Neural progenitor cell (in vitro differentiated cells): ENCODE data around the gene CENPL. TPM values are rescaled to one million over a fixed set of nuclear protein-coding genes. Genes with fewer than 3 reads are reported as not detected.
"Not testable (repeated sequence)": the region's sequence is repeated elsewhere in the genome, so short reads cannot be mapped to it uniquely, and the experiment has no call there.

Experiments
- DNase-seq: peaks from one replicate; pipeline ENCODE4 v3.0.0-alpha.2; 2016; ENCODE audit warnings: low spot score
- H2AFZ ChIP-seq: fragments of 200-600 bp; sonication (generic); replicated peaks from 2 replicates; pipeline ENCODE4 v1.6.1; 2016; ENCODE audit warnings: antibody characterized with exemption
- H3F3A ChIP-seq: fragments of 200-600 bp; sonication (generic); 2 replicates; pipeline ENCODE4 v1.6.1; 2016; ENCODE audit warnings: antibody characterized with exemption, low read depth
- H3K27ac ChIP-seq: fragments of 200-600 bp; sonication (generic); 2 replicates; pipeline ENCODE4 v1.5.1; 2016; ENCODE audit warnings: mild to moderate bottlenecking
- H3K27me3 ChIP-seq: fragments of 200-600 bp; sonication (generic); 2 replicates; pipeline ENCODE4 v1.6.1; 2016; ENCODE audit warnings: mild to moderate bottlenecking, moderate library complexity
- H3K36me3 ChIP-seq: fragments of 200-600 bp; sonication (generic); 2 replicates; pipeline ENCODE4 v1.5.1; 2016
- H3K4me1 ChIP-seq: fragments of 200-600 bp; sonication (generic); 2 replicates; pipeline ENCODE4 v1.6.1; 2016; ENCODE audit warnings: mixed run types
- H3K4me2 ChIP-seq: fragments of 200-600 bp; sonication (generic); 2 replicates; pipeline ENCODE4 v1.6.1; 2016
- H3K4me3 ChIP-seq: fragments of 200-600 bp; sonication (generic); 2 replicates; pipeline ENCODE4 v1.5.1; 2016
- H3K79me2 ChIP-seq: fragments of 200-600 bp; sonication (generic); 2 replicates; pipeline ENCODE4 v1.6.1; 2016; ENCODE audit warnings: low read depth
- H3K9ac ChIP-seq: fragments of 200-600 bp; sonication (generic); 2 replicates; pipeline ENCODE4 v1.6.1; 2016
- H3K9me3 ChIP-seq: fragments of 200-600 bp; sonication (generic); 2 replicates; pipeline ENCODE4 v1.5.1; 2016; ENCODE audit warnings: low read depth
- H4K20me1 ChIP-seq: fragments of 200-600 bp; sonication (generic); 2 replicates; pipeline ENCODE4 v1.6.1; 2016; ENCODE audit warnings: low read depth
- H3K27ac Mint-ChIP-seq: 3 replicates; pipeline ENCODE4 v1.8.0; 2021; ENCODE audit warnings: mixed read lengths
- H3K27me3 Mint-ChIP-seq: 2 replicates; pipeline ENCODE4 v1.8.0; 2022; ENCODE audit warnings: low read depth, mild to moderate bottlenecking, inconsistent platforms, moderate library complexity, mixed read lengths; ENCODE audit not compliant: insufficient read depth
- H3K36me3 Mint-ChIP-seq: 3 replicates; pipeline ENCODE4 v1.8.0; 2021; ENCODE audit warnings: mixed read lengths
- H3K4me1 Mint-ChIP-seq: 3 replicates; pipeline ENCODE4 v1.8.0; 2021; ENCODE audit warnings: mixed read lengths
- H3K4me3 Mint-ChIP-seq: 3 replicates; pipeline ENCODE4 v1.8.0; 2021; ENCODE audit warnings: mild to moderate bottlenecking, moderate library complexity, mixed read lengths
- H3K9me3 Mint-ChIP-seq: 3 replicates; pipeline ENCODE4 v1.8.0; 2020; ENCODE audit warnings: mixed read lengths
- CTCF ChIP-seq: fragments of 200-600 bp; sonication (generic); IDR thresholded peaks from 2 replicates; pipeline ENCODE4 v1.5.1; 2017; ENCODE audit warnings: antibody characterized with exemption, mild to moderate bottlenecking
- EZH2 ChIP-seq: fragments of 200-600 bp; sonication (generic); IDR thresholded peaks from 2 replicates; pipeline ENCODE4 v1.6.1; 2017; ENCODE audit warnings: antibody characterized with exemption, mild to moderate bottlenecking, moderate library complexity
- EZH2phosphoT487 ChIP-seq: fragments of 200-600 bp; sonication (generic); IDR thresholded peaks from 2 replicates; pipeline ENCODE4 v1.6.1; 2017; ENCODE audit warnings: antibody characterized with exemption
- total RNA-seq: library from RNA; depleted of rRNA; stranded (reverse); fragments of >200 nt; gene quantifications from 2 replicates; pipeline ENCODE4 v1.2.3, GENCODE V29; 2015; ENCODE audit warnings: low replicate concordance

Gene CENPL
- total RNA-seq, 1 donor from 2014 or later, result 33.4 TPM

GRCh38 chr1:173802961-173803360, 21.7 kb downstream of the CENPL start:
- Histone ChIP-seq H3K4me2 (no peak overlapping the region), H3K4me1 (no peaks in the 10 kb centered on the region), H3K27ac (no peak overlapping the region), H3K79me2 (no peaks in the 10 kb centered on the region), H3K9ac (no peak overlapping the region), H3K9me3 (no peaks in the 10 kb centered on the region), H3K4me3 (no peak overlapping the region), H3K27me3 (no peaks in the 10 kb centered on the region), H4K20me1 (no peaks in the 10 kb centered on the region), H3K36me3 (peaks cover 11% of the 10 kb centered on the region), H3F3A (no peaks in the 10 kb centered on the region), H2AFZ (no peak overlapping the region)
- H3K27ac Mint-ChIP-seq, result no peak overlapping the region
- no peaks in the 10 kb centered on the region for H3K4me1 Mint-ChIP-seq
- no peaks in the 10 kb centered on the region for H3K9me3 Mint-ChIP-seq
- peaks cover 22% of the 10 kb centered on the region for H3K36me3 Mint-ChIP-seq
- no peaks in the 10 kb centered on the region for H3K27me3 Mint-ChIP-seq
- no peak for DNase-seq
- no peak overlapping the region for H3K4me3 Mint-ChIP-seq
- TF ChIP-seq EZH2phosphoT487 (no peak), CTCF (no peak), EZH2 (no peak)

- H3K27me3 Mint-ChIP-seq, H2AFZ ChIP-seq, H3K9me3 Mint-ChIP-seq, H3K27me3 ChIP-seq, H3K4me3 ChIP-seq, H3K4me3 Mint-ChIP-seq, H3K27ac Mint-ChIP-seq, H3K79me2 ChIP-seq, H4K20me1 ChIP-seq, H3K9ac ChIP-seq, H3K27ac ChIP-seq, H3K4me1 Mint-ChIP-seq, H3K36me3 ChIP-seq, H3F3A ChIP-seq, DNase-seq, H3K4me1 ChIP-seq, H3K4me2 ChIP-seq, H3K9me3 ChIP-seq: not testable (repeated sequence)
- H3K36me3 Mint-ChIP-seq, result peaks cover 21% of the 10 kb centered on the region
Measured at GRCh38 chr1:173799995-173800394, 24.7 kb downstream of the CENPL start.

GRCh38 chr1:173798078-173798477, 26.6 kb downstream of the CENPL start:
- H3K27me3 Mint-ChIP-seq, result no peaks in the 10 kb centered on the region
- no peaks in the 10 kb centered on the region for H3K4me1 Mint-ChIP-seq
- no peak overlapping the region for H3K27ac ChIP-seq
- H3K36me3 Mint-ChIP-seq, result peaks cover 24% of the 10 kb centered on the region
- no peaks in the 10 kb centered on the region for H3K27me3 ChIP-seq
- DNase-seq, result no peak
- no peaks in the 10 kb centered on the region for H3K9me3 ChIP-seq
- no peak overlapping the region for H3K4me3 ChIP-seq
- no peak overlapping the region for H3K4me3 Mint-ChIP-seq
- no peak for TF ChIP-seq EZH2
- TF ChIP-seq CTCF, result no peak
- no peak for TF ChIP-seq EZH2phosphoT487
- H3K9me3 Mint-ChIP-seq, result peaks cover 12% of the 10 kb centered on the region
- H3K79me2 ChIP-seq, result no peaks in the 10 kb centered on the region
- H3K36me3 ChIP-seq, result peaks cover 9% of the 10 kb centered on the region
- no peak overlapping the region for H3K9ac ChIP-seq
- H3K4me1 ChIP-seq, result no peaks in the 10 kb centered on the region
- H2AFZ ChIP-seq, result no peak overlapping the region
- H4K20me1 ChIP-seq, result no peaks in the 10 kb centered on the region
- H3F3A ChIP-seq, result no peaks in the 10 kb centered on the region
- no peak overlapping the region for H3K4me2 ChIP-seq
- H3K27ac Mint-ChIP-seq, result no peak overlapping the region

GRCh38 chr1:173789841-173790240, 34.8 kb downstream of the CENPL start:
- Histone ChIP-seq H3F3A (peaks cover 5% of the 10 kb centered on the region), H3K36me3 (peaks cover 16% of the 10 kb centered on the region), H3K9ac (no peak overlapping the region), H4K20me1 (no peaks in the 10 kb centered on the region), H3K4me1 (no peaks in the 10 kb centered on the region), H3K79me2 (no peaks in the 10 kb centered on the region), H3K9me3 (no peaks in the 10 kb centered on the region), H3K4me2 (no peak overlapping the region), H3K4me3 (no peak overlapping the region), H2AFZ (no peak overlapping the region), H3K27ac (no peak overlapping the region), H3K27me3 (no peaks in the 10 kb centered on the region)
- Mint-ChIP-seq H3K27ac (no peak overlapping the region), H3K27me3 (no peaks in the 10 kb centered on the region), H3K4me1 (no peaks in the 10 kb centered on the region), H3K4me3 (no peak overlapping the region), H3K36me3 (peaks cover 11% of the 10 kb centered on the region), H3K9me3 (peaks cover 2% of the 10 kb centered on the region)
- TF ChIP-seq CTCF (no peak), EZH2 (no peak)
- no peak for DNase-seq
